GM12878 (cell line): ENCODE data around the gene HEATR3. TPM values are rescaled to one million over a fixed set of nuclear protein-coding genes. Genes with fewer than 3 reads are reported as not detected.

Source experiments
- ATAC-seq: fragments of 200-7000 bp; cut with Tn5 transposase; 3 replicates; pipeline ENCODE4 v1.9.1; 2020; ENCODE audit warnings: mild to moderate bottlenecking, moderate library complexity
- BruUV-seq: library from RNA; stranded (reverse); fragments of 400-500 nt; replicated peaks from 2 replicates; lab custom pipeline; 2021; lab: Mats Ljungman, UMichigan
- CTCF ChIA-PET: fragments of 300-600 bp; sonication (Branson Sonifier 250); formaldehyde crosslinking; extraction: SDS; loops from one replicate; lab custom pipeline; 2021; ENCODE audit warnings: inconsistent platforms; lab: Yijun Ruan, JAX
- POLR2A ChIA-PET: fragments of 350-600 bp; formaldehyde crosslinking; extraction: SDS; loops from one replicate; lab custom pipeline; 2021; ENCODE audit warnings: inconsistent platforms; lab: Charles Lee
- RAD21 ChIA-PET: fragments of 300-600 bp; sonication (Branson Sonifier 250); formaldehyde crosslinking; loops from one replicate; lab custom pipeline; 2023; ENCODE audit warnings: antibody characterized with exemption; ENCODE audit not compliant: unreplicated experiment; lab: Charles Lee
- SMC1A ChIA-PET: fragments of 300-600 bp; sonication (Branson Sonifier 250); formaldehyde crosslinking; loops from one replicate; lab custom pipeline; 2023; ENCODE audit not compliant: unreplicated experiment, uncharacterized antibody; lab: Charles Lee
- DNase-seq: peaks from one replicate; pipeline ENCODE4 v3.0.0-alpha.2; 2011; ENCODE audit warnings: low read depth, low spot score
- FAIRE-seq: peaks from 3 replicates; lab custom pipeline; 2011; peaks lifted over from hg19 to GRCh38; lab: Jason Lieb, UNC
- H2AFZ ChIP-seq: 2 replicates; pipeline ENCODE4 v1.6.0; 2011; ENCODE audit warnings: low read depth, low read length, control low read depth; ENCODE audit not compliant: control insufficient read depth
- H3K27ac ChIP-seq: 2 replicates; pipeline ENCODE4 v1.5.1; 2011; ENCODE audit warnings: control low read depth; ENCODE audit not compliant: control insufficient read depth, insufficient read depth
- H3K27me3 ChIP-seq, 2 experiments: replicated peaks in 1 of 2; 2 replicates each; pipeline versions ENCODE4 v1.6.0 to v1.6.1; 2011; ENCODE audit warnings: low read length in 1 of 2; ENCODE audit not compliant: control insufficient read depth in 2 of 2, insufficient read depth in 2 of 2
- H3K36me3 ChIP-seq, 2 experiments: 2 replicates each; pipeline ENCODE4 v1.5.1; 2011; ENCODE audit warnings: low read length in 1 of 2; ENCODE audit not compliant: control insufficient read depth in 2 of 2, insufficient read depth in 2 of 2
- H3K4me1 ChIP-seq: 2 replicates; pipeline ENCODE4 v1.6.1; 2011; ENCODE audit warnings: mild to moderate bottlenecking, low read length, moderate library complexity, mixed read lengths; ENCODE audit not compliant: control insufficient read depth, insufficient read depth
- H3K4me2 ChIP-seq: 2 replicates; pipeline ENCODE4 v1.6.0; 2011; ENCODE audit warnings: control low read depth; ENCODE audit not compliant: control insufficient read depth, insufficient read depth
- H3K4me3 ChIP-seq: fragments of 200-600 bp; sonication (generic); 2 replicates; pipeline ENCODE4 v1.5.1; 2016
- H3K79me2 ChIP-seq: 2 replicates; pipeline ENCODE4 v1.6.0; 2011; ENCODE audit warnings: low read length; ENCODE audit not compliant: control insufficient read depth, insufficient read depth
- H3K9ac ChIP-seq: 2 replicates; pipeline ENCODE4 v1.8.0; 2011; ENCODE audit warnings: low read length, control low read depth, mixed read lengths; ENCODE audit not compliant: control insufficient read depth, insufficient read depth
- H3K9me3 ChIP-seq: replicated peaks from 3 replicates; pipeline ENCODE4 v1.5.1; 2011; ENCODE audit warnings: mild to moderate bottlenecking, low read length; ENCODE audit not compliant: control insufficient read depth, insufficient read depth
- H4K20me1 ChIP-seq: 2 replicates; pipeline ENCODE4 v1.6.0; 2011; ENCODE audit not compliant: control insufficient read depth, insufficient read depth
- BCL3 ChIP-seq: IDR thresholded peaks from 2 replicates; pipeline ENCODE4 v1.6.1; 2011; ENCODE audit warnings: borderline replicate concordance, low read depth, mild to moderate bottlenecking, moderate library complexity, low read length; ENCODE audit not compliant: insufficient read depth, poor library complexity, severe bottlenecking
- BRCA1 ChIP-seq: IDR thresholded peaks from 2 replicates; pipeline ENCODE4 v1.6.1; 2011; ENCODE audit warnings: low read depth, low read length, improper control_type of control experiment
- CREM ChIP-seq: IDR thresholded peaks from 2 replicates; pipeline ENCODE4 v1.6.1; 2014; ENCODE audit warnings: antibody characterized with exemption, low read depth
- HCFC1 ChIP-seq: fragments of 150-350 bp; IDR thresholded peaks from 2 replicates; pipeline ENCODE4 v1.6.1; 2014; ENCODE audit warnings: low read length
- HDAC6 ChIP-seq: fragments of 200-600 bp; sonication (generic); IDR thresholded peaks from one replicate; pipeline ENCODE4 v1.8.0; 2017; ENCODE audit warnings: antibody characterized with exemption; ENCODE audit not compliant: unreplicated experiment
- JUNB ChIP-seq: IDR thresholded peaks from 2 replicates; pipeline ENCODE4 v1.6.1; 2016; ENCODE audit warnings: antibody characterized with exemption, mild to moderate bottlenecking
- NFYB ChIP-seq: IDR thresholded peaks from 2 replicates; pipeline ENCODE4 v1.6.1; 2011; ENCODE audit warnings: low read depth, mild to moderate bottlenecking, low read length, improper control_type of control experiment, moderate library complexity; ENCODE audit not compliant: insufficient read depth
- POLR2AphosphoS2 ChIP-seq: IDR thresholded peaks from 2 replicates; pipeline ENCODE4 v1.6.1; 2011; ENCODE audit warnings: low read depth, mild to moderate bottlenecking, low read length, improper control_type of control experiment, moderate library complexity
- RB1 ChIP-seq: fragments of 450-650 bp; formaldehyde crosslinking; IDR thresholded peaks from 2 replicates; pipeline ENCODE4 v1.6.1; 2017; ENCODE audit warnings: mild to moderate bottlenecking, borderline replicate concordance
- RFX5 ChIP-seq: IDR thresholded peaks from 2 replicates; pipeline ENCODE4 v1.6.1; 2011; ENCODE audit warnings: low read depth, low read length, improper control_type of control experiment
- TARDBP ChIP-seq: IDR thresholded peaks from 2 replicates; pipeline ENCODE4 v1.6.1; 2016; ENCODE audit warnings: borderline replicate concordance
- TCF3 ChIP-seq: IDR thresholded peaks from 2 replicates; pipeline ENCODE4 v1.6.1; 2012; ENCODE audit warnings: low read depth, mild to moderate bottlenecking, low read length, borderline replicate concordance; ENCODE audit not compliant: insufficient read depth
- ZSCAN29 ChIP-seq: fragments of 450-650 bp; IDR thresholded peaks from 2 replicates; pipeline ENCODE4 v1.6.1; 2017; ENCODE audit warnings: mild to moderate bottlenecking, moderate library complexity
- ZZZ3 ChIP-seq: IDR thresholded peaks from 2 replicates; pipeline ENCODE4 v1.6.1; 2011; ENCODE audit warnings: low read depth; ENCODE audit not compliant: control insufficient read depth, insufficient read length
- WGBS: methylation state at CpG from one replicate; pipeline ENCODE4 v1.1.6; 2016; ENCODE audit warnings: low lambda C conversion rate; ENCODE audit not compliant: insufficient replicate concordance, insufficient coverage; ENCODE audit errors: missing lambda C conversion rate; 5-methylcytosine and 5-hydroxymethylcytosine counted together
- in situ Hi-C: fragments of 300-500 bp; cut with MboI; formaldehyde crosslinking; loops from 9 replicates; pipeline ENCODE4 v1.14.3; 2018; ENCODE audit warnings: mixed read lengths
- intact Hi-C: fragments of 100-400 bp; cut with micrococcal nuclease; formaldehyde crosslinking; loops from one replicate; pipeline ENCODE4 v1.14.2; 2022; ENCODE audit not compliant: unreplicated experiment
- polyA plus RNA-seq, 11 experiments: library from polyadenylated mRNA; depleted of rRNA in 4 of 11; unstranded in 6 of 11; stranded (reverse) in 5 of 11; fragments of >200 nt; fragmentation: Nextera tagmentation in 4 of 11; fragmentation: Illumina TruSeq in 1 of 11; extraction: Ambion mirVana in 4 of 11; extraction: Trizol in 1 of 11; gene quantifications; 1 replicate in 1 of 11; 2 replicates in 10 of 11; pipeline versions ENCODE4 v1.2.1 to v1.2.3, GENCODE V29; 2011 to 2016; ENCODE audit warnings: inconsistent platforms in 2 of 11, missing spikeins in 2 of 11, low read depth in 1 of 11
- total RNA-seq, 4 experiments: library from RNA; depleted of rRNA in 3 of 4; stranded (reverse); fragments of >200 nt in 3 of 4; fragmentation: Illumina TruSeq in 1 of 4; extraction: Trizol in 1 of 4; gene quantifications; 2 replicates each; pipeline versions ENCODE4 v1.2.1 to v1.2.3, GENCODE V29; 2013 to 2021
- TF ChIP-seq, protein P1 (sequence below): fragments of 450-650 bp; formaldehyde crosslinking; IDR thresholded peaks from 2 replicates; pipeline ENCODE4 v1.5.0; 2022; ENCODE audit warnings: mild to moderate bottlenecking, missing genetic modification characterization

HEATR3 gene
- total and polyA plus RNA-seq, 10 of the 15 experiments (the other 5 are each of a cell fraction or from before 2014, with no cell fraction given), result 1.5 to 30.0 (median 17.7) TPM

- Histone ChIP-seq H3K9ac (no peak overlapping the region), H3K79me2 (no peaks in the 10 kb centered on the region), H3K27me3 (no peaks in the 10 kb centered on the region), H3K4me2 (no peak overlapping the region), H3K4me3 (no peak overlapping the region), H2AFZ (no peak overlapping the region), H3K4me1 (peaks cover 11% of the 10 kb centered on the region), H3K9me3 (no peaks in the 10 kb centered on the region), H4K20me1 (no peaks in the 10 kb centered on the region), H3K36me3 (no peaks in the 10 kb centered on the region; a peak in 1 of 4 replicates), H3K27ac (no peak overlapping the region)
- ChIA-PET POLR2A (interaction anchor here (0.6 to 0.7 kb wide), 2 partner anchors 13 to 88 kb away, joined by 5 to 6 read pairs; partner anchors contain the start of gene CNEP1R1), SMC1A (interaction anchor here (0.8 to 1.4 kb wide), 2 partner anchors 11 to 174 kb away, joined by 3 read pairs; no protein-coding TSS in a partner anchor), CTCF (interaction anchor here (0.6 to 3.0 kb wide), 3 partner anchors 13 to 316 kb away, joined by 3 to 25 read pairs (median 3); partner anchors contain the start of gene CNEP1R1), RAD21 (interaction anchor here (2.4 kb wide), 1 partner anchor 13 kb away, joined by 11 read pairs; the partner anchor contains the start of gene CNEP1R1)
- no peak for FAIRE-seq
- no peak for DNase-seq
- TF ChIP-seq BCL3, result no peak
- TF ChIP-seq NFYB, result no peak
- TF ChIP-seq, protein P1, sequence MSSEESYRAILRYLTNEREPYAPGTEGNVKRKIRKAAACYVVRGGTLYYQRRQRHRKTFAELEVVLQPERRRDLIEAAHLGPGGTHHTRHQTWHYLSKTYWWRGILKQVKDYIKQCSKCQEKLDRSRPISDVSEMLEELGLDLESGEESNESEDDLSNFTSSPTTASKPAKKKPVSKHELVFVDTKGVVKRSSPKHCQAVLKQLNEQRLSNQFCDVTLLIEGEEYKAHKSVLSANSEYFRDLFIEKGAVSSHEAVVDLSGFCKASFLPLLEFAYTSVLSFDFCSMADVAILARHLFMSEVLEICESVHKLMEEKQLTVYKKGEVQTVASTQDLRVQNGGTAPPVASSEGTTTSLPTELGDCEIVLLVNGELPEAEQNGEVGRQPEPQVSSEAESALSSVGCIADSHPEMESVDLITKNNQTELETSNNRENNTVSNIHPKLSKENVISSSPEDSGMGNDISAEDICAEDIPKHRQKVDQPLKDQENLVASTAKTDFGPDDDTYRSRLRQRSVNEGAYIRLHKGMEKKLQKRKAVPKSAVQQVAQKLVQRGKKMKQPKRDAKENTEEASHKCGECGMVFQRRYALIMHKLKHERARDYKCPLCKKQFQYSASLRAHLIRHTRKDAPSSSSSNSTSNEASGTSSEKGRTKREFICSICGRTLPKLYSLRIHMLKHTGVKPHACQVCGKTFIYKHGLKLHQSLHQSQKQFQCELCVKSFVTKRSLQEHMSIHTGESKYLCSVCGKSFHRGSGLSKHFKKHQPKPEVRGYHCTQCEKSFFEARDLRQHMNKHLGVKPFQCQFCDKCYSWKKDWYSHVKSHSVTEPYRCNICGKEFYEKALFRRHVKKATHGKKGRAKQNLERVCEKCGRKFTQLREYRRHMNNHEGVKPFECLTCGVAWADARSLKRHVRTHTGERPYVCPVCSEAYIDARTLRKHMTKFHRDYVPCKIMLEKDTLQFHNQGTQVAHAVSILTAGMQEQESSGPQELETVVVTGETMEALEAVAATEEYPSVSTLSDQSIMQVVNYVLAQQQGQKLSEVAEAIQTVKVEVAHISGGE (CRISPR knock-in tag), result no peak
- TF ChIP-seq HDAC6, result no peak
- no peak for TF ChIP-seq ZSCAN29
- TF ChIP-seq ZZZ3, result no peak
- no peak for TF ChIP-seq RB1
- no peak for TF ChIP-seq CREM
- no peak for TF ChIP-seq BRCA1
- TF ChIP-seq JUNB, result no peak
- no peak for TF ChIP-seq TARDBP
- no peak for TF ChIP-seq RFX5
- TF ChIP-seq HCFC1, result no peak
- no peak for TF ChIP-seq TCF3
- TF ChIP-seq POLR2AphosphoS2, result no peak
- no peak for ATAC-seq
- intact Hi-C loops (no loop called here), in situ Hi-C loops (no loop called here)
- 96% methylated on average over 4 of the region's 4 CpGs for WGBS
- BruUV-seq, result no TSS peak
These were observed 27.5 kb upstream of the HEATR3 start for GRCh38 chr16:50038286-50038685.
